AG09309 (cell line): Measurements from ENCODE around the gene RPL3.

ENCODE experiments used
- DNase-seq: peaks from one replicate; pipeline ENCODE4 v3.0.0-alpha.2; 2010; ENCODE audit warnings: low read depth
- H3K4me3 ChIP-seq: 2 replicates; pipeline ENCODE4 v1.5.1; 2011; ENCODE audit warnings: mild to moderate bottlenecking, low read depth, low read length, moderate library complexity; ENCODE audit not compliant: control insufficient read depth
- CTCF ChIP-seq: IDR thresholded peaks from 2 replicates; pipeline ENCODE4 v1.5.1; 2011; ENCODE audit warnings: mild to moderate bottlenecking, low read depth, low read length, inconsistent platforms; ENCODE audit not compliant: insufficient read depth, control insufficient read depth; ENCODE audit errors: missing control alignments

RPL3 gene

GRCh38 chr22:39316440-39317083 lies 2.9 kb downstream of the RPL3 start:
- H3K4me3 ChIP-seq, result peak overlapping the region; percentile 55
- TF ChIP-seq CTCF, result peak; percentile 92
- DNase-seq, result peak; percentile 91

GRCh38 chr22:39315389-39315788 lies 4.0 kb downstream of the RPL3 start:
- DNase-seq, result no peak
- peak overlapping the region; percentile 55 for H3K4me3 ChIP-seq
- no peak for TF ChIP-seq CTCF

GRCh38 chr22:39314251-39314971 lies 5.0 kb downstream of the RPL3 start:
- DNase-seq, result no peak
- no peak overlapping the region for H3K4me3 ChIP-seq
- TF ChIP-seq CTCF, result peak; percentile 9

- no peak for DNase-seq
- H3K4me3 ChIP-seq, result no peak overlapping the region
- no peak for TF ChIP-seq CTCF
Measured at GRCh38 chr22:39313258-39314001, 6.0 kb downstream of the RPL3 start.

GRCh38 chr22:39312410-39312809 lies 7.0 kb downstream of the RPL3 start:
- H3K4me3 ChIP-seq, result no peak overlapping the region
- DNase-seq, result no peak
- no peak for TF ChIP-seq CTCF

- H3K4me3 ChIP-seq, result no peak overlapping the region
- DNase-seq, result no peak
- TF ChIP-seq CTCF, result no peak
Measured at GRCh38 chr22:39311592-39312400, 7.6 kb downstream of the RPL3 start.
